H1 (cell line): ENCODE results near the gene DLAT. TPM values are rescaled to one million over a fixed set of nuclear protein-coding genes. Genes with fewer than 3 reads are reported as not detected.

ENCODE experiments used
- CBX8 ChIP-seq: fragments of 300-800, 300-1000 bp; sonication (generic); IDR thresholded peaks from 2 replicates; pipeline ENCODE4 v1.7.1; 2016; ENCODE audit warnings: low read depth, low read length, borderline replicate concordance
- CREB1 ChIP-seq: IDR thresholded peaks from 2 replicates; pipeline ENCODE4 v1.6.1; 2012; ENCODE audit warnings: inconsistent platforms
- EP300 ChIP-seq, 2 experiments: IDR thresholded peaks; 1 replicate in 1 of 2; 2 replicates in 1 of 2; pipeline ENCODE4 v1.6.1; 2011 to 2012; ENCODE audit warnings: low read depth in 2 of 2, low read length in 2 of 2, mild to moderate bottlenecking in 2 of 2, borderline replicate concordance in 1 of 2, inconsistent platforms in 1 of 2, moderate library complexity in 1 of 2
- FOSL1 ChIP-seq: IDR thresholded peaks from 2 replicates; pipeline ENCODE4 v1.6.1; 2011; ENCODE audit warnings: mild to moderate bottlenecking, low read depth, low read length, moderate library complexity; ENCODE audit not compliant: insufficient read depth
- KDM1A ChIP-seq: fragments of 200-600, 300-600 bp; sonication (generic); IDR thresholded peaks from 2 replicates; pipeline ENCODE4 v1.7.1; 2016; ENCODE audit warnings: mild to moderate bottlenecking, low read length, borderline replicate concordance
- POLR2AphosphoS5 ChIP-seq: IDR thresholded peaks from 2 replicates; pipeline ENCODE4 v1.6.1; 2011; ENCODE audit warnings: low read depth, low read length
- SP2 ChIP-seq: IDR thresholded peaks from 2 replicates; pipeline ENCODE4 v1.6.1; 2012; ENCODE audit warnings: mild to moderate bottlenecking, low read length, inconsistent platforms
- polyA plus RNA-seq, 7 experiments: library from polyadenylated mRNA; depleted of rRNA in 3 of 7; stranded (reverse) in 5 of 7; unstranded in 2 of 7; fragments of >200 nt in 5 of 7; fragments of 200-250 nt in 2 of 7; gene quantifications; 1 replicate in 5 of 7; 2 replicates in 1 of 7; 4 replicates in 1 of 7; pipeline versions ENCODE4 v1.2.1 to v1.2.3, GENCODE V29; 2011 to 2013; ENCODE audit warnings: missing spikeins in 2 of 7, mixed read lengths in 2 of 7
- total RNA-seq: library from RNA; stranded (reverse); fragmentation: NEBNext Ultra II Directional; extraction: Animal tissue kit (Norgen Biotek cat#: 25700); gene quantifications from 2 replicates; pipeline ENCODE4 v1.2.1, GENCODE V29; 2021
- TF ChIP-seq, protein P1 (sequence below): fragments of 300-600 bp; sonication (generic); IDR thresholded peaks from 2 replicates; pipeline ENCODE4 v1.7.1; 2012; ENCODE audit warnings: low read length, moderate library complexity, mild to moderate bottlenecking, inconsistent platforms; ENCODE audit not compliant: insufficient replicate concordance

DLAT gene
- total and polyA plus RNA-seq, 2 of the 8 experiments (the other 6 are each of a cell fraction or from before 2014, with no cell fraction given), result 23.1 to 66.2 TPM

- TF ChIP-seq, protein P1, sequence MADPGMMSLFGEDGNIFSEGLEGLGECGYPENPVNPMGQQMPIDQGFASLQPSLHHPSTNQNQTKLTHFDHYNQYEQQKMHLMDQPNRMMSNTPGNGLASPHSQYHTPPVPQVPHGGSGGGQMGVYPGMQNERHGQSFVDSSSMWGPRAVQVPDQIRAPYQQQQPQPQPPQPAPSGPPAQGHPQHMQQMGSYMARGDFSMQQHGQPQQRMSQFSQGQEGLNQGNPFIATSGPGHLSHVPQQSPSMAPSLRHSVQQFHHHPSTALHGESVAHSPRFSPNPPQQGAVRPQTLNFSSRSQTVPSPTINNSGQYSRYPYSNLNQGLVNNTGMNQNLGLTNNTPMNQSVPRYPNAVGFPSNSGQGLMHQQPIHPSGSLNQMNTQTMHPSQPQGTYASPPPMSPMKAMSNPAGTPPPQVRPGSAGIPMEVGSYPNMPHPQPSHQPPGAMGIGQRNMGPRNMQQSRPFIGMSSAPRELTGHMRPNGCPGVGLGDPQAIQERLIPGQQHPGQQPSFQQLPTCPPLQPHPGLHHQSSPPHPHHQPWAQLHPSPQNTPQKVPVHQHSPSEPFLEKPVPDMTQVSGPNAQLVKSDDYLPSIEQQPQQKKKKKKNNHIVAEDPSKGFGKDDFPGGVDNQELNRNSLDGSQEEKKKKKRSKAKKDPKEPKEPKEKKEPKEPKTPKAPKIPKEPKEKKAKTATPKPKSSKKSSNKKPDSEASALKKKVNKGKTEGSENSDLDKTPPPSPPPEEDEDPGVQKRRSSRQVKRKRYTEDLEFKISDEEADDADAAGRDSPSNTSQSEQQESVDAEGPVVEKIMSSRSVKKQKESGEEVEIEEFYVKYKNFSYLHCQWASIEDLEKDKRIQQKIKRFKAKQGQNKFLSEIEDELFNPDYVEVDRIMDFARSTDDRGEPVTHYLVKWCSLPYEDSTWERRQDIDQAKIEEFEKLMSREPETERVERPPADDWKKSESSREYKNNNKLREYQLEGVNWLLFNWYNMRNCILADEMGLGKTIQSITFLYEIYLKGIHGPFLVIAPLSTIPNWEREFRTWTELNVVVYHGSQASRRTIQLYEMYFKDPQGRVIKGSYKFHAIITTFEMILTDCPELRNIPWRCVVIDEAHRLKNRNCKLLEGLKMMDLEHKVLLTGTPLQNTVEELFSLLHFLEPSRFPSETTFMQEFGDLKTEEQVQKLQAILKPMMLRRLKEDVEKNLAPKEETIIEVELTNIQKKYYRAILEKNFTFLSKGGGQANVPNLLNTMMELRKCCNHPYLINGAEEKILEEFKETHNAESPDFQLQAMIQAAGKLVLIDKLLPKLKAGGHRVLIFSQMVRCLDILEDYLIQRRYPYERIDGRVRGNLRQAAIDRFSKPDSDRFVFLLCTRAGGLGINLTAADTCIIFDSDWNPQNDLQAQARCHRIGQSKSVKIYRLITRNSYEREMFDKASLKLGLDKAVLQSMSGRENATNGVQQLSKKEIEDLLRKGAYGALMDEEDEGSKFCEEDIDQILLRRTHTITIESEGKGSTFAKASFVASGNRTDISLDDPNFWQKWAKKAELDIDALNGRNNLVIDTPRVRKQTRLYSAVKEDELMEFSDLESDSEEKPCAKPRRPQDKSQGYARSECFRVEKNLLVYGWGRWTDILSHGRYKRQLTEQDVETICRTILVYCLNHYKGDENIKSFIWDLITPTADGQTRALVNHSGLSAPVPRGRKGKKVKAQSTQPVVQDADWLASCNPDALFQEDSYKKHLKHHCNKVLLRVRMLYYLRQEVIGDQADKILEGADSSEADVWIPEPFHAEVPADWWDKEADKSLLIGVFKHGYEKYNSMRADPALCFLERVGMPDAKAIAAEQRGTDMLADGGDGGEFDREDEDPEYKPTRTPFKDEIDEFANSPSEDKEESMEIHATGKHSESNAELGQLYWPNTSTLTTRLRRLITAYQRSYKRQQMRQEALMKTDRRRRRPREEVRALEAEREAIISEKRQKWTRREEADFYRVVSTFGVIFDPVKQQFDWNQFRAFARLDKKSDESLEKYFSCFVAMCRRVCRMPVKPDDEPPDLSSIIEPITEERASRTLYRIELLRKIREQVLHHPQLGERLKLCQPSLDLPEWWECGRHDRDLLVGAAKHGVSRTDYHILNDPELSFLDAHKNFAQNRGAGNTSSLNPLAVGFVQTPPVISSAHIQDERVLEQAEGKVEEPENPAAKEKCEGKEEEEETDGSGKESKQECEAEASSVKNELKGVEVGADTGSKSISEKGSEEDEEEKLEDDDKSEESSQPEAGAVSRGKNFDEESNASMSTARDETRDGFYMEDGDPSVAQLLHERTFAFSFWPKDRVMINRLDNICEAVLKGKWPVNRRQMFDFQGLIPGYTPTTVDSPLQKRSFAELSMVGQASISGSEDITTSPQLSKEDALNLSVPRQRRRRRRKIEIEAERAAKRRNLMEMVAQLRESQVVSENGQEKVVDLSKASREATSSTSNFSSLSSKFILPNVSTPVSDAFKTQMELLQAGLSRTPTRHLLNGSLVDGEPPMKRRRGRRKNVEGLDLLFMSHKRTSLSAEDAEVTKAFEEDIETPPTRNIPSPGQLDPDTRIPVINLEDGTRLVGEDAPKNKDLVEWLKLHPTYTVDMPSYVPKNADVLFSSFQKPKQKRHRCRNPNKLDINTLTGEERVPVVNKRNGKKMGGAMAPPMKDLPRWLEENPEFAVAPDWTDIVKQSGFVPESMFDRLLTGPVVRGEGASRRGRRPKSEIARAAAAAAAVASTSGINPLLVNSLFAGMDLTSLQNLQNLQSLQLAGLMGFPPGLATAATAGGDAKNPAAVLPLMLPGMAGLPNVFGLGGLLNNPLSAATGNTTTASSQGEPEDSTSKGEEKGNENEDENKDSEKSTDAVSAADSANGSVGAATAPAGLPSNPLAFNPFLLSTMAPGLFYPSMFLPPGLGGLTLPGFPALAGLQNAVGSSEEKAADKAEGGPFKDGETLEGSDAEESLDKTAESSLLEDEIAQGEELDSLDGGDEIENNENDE, result no peak
- TF ChIP-seq POLR2AphosphoS5 (no peak), KDM1A (no peak), CBX8 (no peak), SP2 (no peak), CREB1 (no peak), EP300 (IDR thresholded peaks at IDR 0.05; ENCODE audit: borderline replicate concordance in 1 of 2, low read depth in 2 of 2, low read length in 2 of 2) (no peak), FOSL1 (no peak)
These were observed 38.6 kb upstream of the DLAT start (continued) for GRCh38 chr11:111986589-111986988.
